Glomerular visceral epithelial cell (primary cell): ENCODE measurements around the gene CNTNAP2.

Experiments
- DNase-seq: peaks from one replicate; pipeline ENCODE4 v3.0.0-alpha.2; 2016; ENCODE audit errors: extremely low spot score

CNTNAP2 gene

GRCh38 chr7:147937428-147937827 is 1820.8 kb downstream of the CNTNAP2 start:
- DNase-seq = no peak

- no peak for DNase-seq
Observed at GRCh38 chr7:147941381-147941780, 1824.8 kb downstream of the CNTNAP2 start.

DNA sequence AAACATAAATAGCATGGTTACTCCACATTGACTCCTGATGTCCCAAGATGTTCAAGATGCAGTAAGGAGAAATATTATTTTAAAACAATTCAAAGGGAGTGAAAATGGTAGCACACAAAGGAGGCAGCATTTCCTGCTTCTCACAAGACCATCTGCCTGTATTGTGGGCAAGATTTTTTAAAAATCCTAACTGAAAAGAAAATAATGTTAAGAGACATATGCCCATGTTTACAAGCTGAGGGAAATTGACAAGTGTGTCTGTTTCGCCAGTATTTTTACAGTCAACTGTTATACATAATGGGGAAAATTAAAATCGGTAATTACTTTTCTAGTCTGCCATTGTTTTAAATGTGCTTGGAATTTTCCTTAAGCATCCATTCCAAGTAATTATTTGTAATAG is 1827.7 kb downstream of the CNTNAP2 start:
- DNase-seq = no peak

GRCh38 chr7:147952918-147953317 is 1836.3 kb downstream of the CNTNAP2 start:
- DNase-seq = no peak

DNA sequence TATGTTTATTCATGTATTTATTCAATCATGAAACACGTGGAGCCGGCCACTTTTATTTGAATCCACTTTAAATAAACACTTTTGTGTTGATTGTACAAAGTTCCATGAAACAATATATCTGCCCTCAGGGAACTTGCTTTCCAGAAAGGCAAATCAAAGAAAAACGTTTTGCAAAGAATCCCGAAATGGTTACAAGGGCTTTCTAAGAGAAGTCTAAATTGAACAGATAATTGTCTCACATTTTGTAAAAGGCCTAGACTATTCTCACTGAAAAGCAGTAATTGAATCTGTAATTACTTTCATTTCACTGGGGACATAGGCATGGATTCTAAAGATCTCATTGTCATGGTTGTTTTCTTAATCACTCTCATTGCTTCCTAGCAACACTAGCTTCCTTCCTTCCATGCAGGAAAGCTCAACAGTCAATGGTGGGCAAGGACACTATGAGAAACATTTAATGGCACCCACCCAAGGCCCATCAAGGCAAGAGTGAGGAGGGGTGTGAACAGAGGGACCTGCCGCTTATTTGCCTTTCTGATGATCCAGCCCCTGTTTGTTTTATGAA is 1851.5 kb downstream of the CNTNAP2 start:
- no peak for DNase-seq

GRCh38 chr7:147971606-147972110 is 1855.1 kb downstream of the CNTNAP2 start:
- DNase-seq = no peak

- DNase-seq = no peak
Observed at GRCh38 chr7:147978201-147978600, 1861.6 kb downstream of the CNTNAP2 start.

- no peak for DNase-seq
Observed at GRCh38 chr7:147978651-147979050, 1862.0 kb downstream of the CNTNAP2 start.

DNA sequence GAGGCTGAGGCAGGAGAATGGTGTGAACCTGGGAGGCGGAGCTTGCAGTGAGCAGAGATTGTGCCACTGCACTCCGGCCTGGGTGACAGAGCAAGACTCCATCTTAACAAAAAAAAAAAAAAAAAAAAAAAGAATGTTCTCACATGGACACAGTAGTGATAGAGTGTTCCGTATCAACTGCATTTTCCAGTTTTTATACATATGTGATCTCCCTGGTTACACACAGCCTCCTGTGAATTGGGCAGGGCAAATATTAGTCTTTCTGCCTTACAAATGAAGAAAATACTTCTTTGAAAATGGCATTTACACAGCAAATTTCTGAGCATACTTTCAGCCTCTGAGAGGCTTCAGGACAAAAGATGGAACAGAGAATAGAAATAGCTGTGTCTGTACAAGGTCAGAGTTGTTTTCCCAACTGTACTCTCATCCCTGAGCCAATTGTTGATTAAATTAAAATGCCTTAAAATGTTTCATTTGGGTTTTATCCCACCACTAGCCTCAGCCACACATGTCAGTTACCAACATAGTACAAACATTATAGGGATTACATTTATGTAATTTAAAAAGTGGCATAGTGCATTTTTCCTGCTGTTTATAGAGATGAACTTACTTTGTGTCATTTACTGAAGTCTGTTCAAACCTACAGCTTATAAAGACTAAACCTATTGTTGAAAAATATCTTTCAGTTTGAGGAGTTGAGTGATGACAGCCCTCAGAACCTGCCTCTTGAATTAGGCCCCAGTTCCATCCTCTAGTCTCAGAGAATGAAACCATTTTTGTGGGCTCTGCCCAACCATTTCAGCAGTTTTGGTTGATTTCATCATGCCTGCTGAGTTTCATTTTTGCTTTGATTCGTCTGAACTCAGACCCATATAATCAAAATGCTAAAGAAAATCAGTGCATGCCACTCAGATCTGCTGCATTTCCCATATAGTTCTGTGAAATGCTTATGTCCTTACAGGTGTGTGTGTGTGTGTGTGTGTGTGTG is 1864.5 kb downstream of the CNTNAP2 start:
- no peak for DNase-seq

GRCh38 chr7:147982307-147982706 is 1865.7 kb downstream of the CNTNAP2 start:
- no peak for DNase-seq

DNA sequence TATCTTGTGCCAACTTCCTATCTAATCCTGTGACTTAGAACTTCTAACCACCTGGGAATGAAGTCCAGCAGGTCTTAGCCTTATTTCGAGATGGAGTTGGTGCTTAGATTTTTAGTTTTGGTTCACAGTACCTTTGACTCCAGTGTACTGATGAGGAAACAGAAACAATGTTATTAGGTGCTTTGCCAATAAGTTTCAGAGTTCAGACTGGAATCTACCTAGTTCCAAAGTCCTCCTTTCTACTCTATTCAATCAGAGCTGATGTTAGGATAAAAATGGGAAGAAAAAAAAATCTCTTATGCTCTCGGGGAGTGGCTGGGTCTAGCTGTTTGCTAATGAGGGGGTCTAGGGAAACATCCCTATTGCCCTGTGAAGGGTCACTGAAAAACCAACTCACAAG is 1867.7 kb downstream of the CNTNAP2 start:
- no peak for DNase-seq

DNA sequence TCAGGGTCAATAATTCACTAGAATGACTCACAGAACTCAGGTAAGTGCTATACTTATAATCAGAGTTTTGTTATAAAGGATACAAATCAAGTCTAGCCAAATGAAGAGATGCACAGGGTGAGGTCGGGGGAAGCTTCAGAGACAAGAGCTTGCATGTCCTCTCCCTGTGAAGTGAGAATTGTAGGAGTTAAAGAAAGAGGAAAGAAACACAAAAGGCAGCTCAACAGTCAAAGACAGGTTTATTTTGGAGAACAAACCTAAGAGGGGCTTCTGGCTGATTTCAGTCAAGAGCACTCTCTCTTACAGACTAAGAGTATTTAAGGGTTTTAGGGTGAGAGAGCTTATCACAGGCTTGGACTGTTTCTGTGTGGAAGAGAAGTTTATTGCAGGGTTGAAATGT is 1873.5 kb downstream of the CNTNAP2 start:
- DNase-seq = no peak

GRCh38 chr7:147990942-147991341 is 1874.3 kb downstream of the CNTNAP2 start:
- no peak for DNase-seq

GRCh38 chr7:147992698-147993097 is 1876.1 kb downstream of the CNTNAP2 start:
- no peak for DNase-seq

GRCh38 chr7:147997636-147998035 is 1881.0 kb downstream of the CNTNAP2 start:
- DNase-seq = no peak

DNA sequence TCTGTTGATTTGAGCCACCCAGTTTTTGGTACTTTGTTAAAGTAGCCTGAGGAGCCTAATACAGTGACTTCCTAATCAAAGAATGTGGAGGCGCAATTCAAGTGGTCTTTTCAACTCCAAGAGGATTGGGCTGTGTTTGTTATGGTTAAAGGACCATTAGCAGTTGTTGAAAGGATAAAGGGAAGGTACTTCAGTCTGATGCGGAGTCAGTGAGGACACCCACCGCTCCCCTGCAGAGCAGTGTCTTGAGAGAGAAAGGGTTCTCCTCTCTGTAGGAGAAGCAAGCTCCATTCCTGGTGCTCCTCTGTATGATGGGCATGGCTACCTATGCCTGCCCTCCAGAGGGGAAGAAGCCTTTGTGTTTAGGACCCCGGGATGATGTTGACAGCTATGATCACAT is 1883.4 kb downstream of the CNTNAP2 start:
- DNase-seq = no peak

- no peak for DNase-seq
Observed at GRCh38 chr7:148011753-148012152, 1895.2 kb downstream of the CNTNAP2 start.

DNA sequence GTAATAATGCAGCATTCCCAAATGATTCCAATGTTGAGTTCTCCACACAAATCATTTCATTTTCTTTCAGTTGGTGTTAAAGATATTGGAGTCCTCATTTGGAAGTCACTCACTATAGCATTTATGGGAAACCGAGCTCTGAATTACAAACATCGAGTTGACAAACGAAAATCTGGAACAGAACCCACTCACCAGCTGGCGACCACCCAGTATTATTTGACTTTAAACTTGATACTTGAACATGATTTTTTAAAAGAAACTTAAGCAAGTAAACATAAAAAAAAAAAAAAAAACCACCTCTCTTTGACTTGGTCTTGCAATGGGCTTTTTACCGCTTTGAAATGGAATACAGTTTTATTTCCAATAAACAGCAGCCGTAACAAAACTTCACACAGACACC is 1897.4 kb downstream of the CNTNAP2 start:
- no peak for DNase-seq

DNA sequence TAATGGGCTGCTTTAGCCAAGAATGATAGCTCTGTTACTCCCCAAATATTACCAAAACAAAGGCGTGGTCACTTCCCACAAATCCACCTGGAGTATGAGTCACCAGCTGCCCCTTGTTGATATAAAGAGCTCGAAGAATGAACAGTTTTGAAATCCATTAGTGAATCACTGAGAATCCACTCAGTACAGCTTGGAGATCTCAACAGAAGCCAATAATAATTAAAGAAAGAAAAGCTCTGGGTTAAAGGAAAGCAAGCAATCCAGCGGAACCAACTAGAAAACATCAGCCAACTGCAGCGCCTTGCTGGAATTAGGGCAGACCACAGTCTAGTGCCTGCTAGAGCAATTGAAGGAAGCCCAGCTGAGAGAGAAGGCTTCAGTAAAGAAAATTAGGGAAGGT is 1897.9 kb downstream of the CNTNAP2 start:
- no peak for DNase-seq

DNA sequence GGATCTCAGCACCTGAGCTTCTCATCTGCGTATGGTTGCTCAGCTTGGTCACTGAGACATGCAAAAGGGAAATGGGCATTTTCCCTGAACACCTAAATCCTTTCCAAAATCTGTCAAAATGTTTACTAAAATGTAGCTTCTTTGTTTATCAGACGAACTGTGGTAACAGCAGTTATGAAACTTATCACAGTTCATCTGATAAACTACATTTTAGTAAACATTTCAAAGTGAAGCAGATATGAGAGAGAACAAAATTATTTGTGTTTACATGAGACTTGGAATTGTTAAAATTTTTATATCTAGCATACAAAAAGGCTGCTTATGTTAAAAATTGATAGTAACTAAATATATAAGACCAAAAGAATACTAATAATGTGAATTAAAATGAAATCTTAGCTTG is 1900.5 kb downstream of the CNTNAP2 start:
- DNase-seq = no peak

DNA sequence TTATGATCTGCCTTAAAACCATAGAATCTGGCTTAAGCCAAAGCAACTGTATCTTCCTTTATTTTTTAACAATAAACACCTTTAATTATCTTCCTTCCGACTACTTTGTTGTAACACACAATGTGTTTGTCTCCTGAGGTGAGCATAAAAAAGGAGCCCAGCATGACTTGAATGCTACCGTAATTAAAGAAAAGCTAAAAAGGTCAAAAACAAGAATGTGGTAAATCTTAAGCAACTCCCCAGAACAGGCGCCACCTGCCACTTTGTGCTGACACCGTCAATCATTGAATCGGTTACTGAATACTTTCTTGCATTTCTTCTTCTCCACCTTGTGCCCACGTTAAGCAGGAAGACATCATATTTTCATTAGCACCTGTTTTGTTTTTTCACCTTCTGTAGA is 1904.1 kb downstream of the CNTNAP2 start:
- DNase-seq = no peak

- DNase-seq = no peak
Observed at GRCh38 chr7:148021507-148022045, 1905.0 kb downstream of the CNTNAP2 start.

GRCh38 chr7:148022832-148023231 is 1906.2 kb downstream of the CNTNAP2 start:
- no peak for DNase-seq
